Kasumi-1 (cell line): ENCODE results near the gene ZFYVE27.

ENCODE experiments used
- DNase-seq, 2 experiments: peaks; one replicate each; lab custom pipeline; 2025; lab: John Stamatoyannopoulos, UW

ZFYVE27 gene

DNA sequence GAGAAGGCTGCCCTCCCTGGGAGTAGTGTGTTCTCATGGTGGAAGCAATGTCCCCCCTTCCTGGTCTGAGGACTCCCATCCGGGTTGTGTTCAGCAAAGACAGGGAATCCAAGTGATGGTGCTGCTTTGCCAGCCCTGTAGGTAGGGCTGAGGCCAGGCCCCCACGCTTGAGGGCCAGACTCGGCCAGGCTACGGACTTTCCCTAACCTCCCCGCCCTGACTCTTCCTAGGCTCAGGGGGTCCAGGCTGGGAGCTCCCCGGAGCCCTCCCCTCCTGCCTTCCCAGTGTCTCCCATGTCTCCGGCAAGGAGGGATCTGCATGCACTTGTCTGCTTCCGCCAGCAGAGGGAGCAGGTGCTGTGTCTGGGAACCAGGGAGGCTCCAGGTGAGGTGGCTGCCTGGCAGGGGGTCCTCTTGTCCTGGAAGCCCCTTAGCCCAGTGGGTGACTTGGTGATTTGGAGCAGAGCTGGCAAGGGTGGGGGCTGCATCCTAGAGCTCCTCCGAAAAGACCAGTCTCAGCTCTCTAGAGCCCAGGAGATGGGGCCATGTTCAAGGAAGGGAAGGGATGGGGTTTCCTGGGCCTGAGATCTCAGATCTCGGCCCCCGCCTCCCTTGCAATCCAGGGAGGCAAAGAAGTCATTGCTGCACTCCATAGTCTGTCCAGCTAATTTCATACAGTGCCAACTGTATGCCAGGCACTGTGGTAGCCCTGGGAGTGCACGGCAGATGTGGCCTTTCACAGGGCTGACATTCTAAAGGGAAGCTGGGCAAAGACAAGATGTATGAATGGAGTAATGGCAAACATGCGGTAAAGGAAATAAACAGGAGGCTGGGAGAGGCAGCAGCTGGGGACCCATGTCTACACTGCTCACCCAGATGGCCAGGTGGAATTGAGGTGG lies 55.1 kb downstream of the ZFYVE27 start:
- peak; percentile 71 to 73 for DNase-seq

GRCh38 chr10:97795886-97796285 lies 59.0 kb downstream of the ZFYVE27 start:
- DNase-seq, result no peak

- DNase-seq, result no peak
Observed at GRCh38 chr10:97796651-97797050, 59.7 kb downstream of the ZFYVE27 start.

DNA sequence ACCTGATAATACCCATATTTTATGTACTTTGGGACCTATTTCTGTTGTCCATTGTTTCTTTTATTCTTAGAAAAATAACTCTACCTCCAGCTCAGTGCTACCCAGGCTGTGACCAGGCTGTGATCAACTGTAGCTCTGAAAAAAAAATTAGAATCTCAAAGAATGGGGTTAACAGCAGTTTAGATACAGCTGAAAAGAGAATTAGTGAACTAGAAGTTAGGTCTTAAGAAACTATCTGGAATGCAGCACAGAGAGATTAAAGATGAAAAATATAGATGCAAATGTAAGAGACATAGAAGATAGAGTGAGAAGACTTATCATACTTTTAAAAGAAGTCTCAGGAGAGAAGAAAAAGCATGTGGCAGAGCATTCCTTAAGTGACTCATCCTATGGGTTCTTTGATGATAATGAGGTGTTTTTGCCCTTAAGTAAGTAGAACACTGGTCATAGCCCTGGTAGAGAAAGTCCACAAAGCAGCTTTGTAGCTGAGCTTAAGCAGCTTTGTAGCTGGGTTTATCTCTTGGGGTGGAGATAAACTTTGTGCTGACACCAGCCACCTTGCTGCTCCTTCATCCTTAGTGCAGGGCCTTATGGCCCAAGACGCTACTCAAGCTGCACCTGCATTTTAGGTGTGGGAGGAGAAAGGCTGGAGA lies 62.2 kb downstream of the ZFYVE27 start:
- DNase-seq, result no peak

GRCh38 chr10:97800474-97800873 lies 63.5 kb downstream of the ZFYVE27 start:
- no peak for DNase-seq

GRCh38 chr10:97801422-97801821 lies 64.5 kb downstream of the ZFYVE27 start:
- DNase-seq, result no peak

DNA sequence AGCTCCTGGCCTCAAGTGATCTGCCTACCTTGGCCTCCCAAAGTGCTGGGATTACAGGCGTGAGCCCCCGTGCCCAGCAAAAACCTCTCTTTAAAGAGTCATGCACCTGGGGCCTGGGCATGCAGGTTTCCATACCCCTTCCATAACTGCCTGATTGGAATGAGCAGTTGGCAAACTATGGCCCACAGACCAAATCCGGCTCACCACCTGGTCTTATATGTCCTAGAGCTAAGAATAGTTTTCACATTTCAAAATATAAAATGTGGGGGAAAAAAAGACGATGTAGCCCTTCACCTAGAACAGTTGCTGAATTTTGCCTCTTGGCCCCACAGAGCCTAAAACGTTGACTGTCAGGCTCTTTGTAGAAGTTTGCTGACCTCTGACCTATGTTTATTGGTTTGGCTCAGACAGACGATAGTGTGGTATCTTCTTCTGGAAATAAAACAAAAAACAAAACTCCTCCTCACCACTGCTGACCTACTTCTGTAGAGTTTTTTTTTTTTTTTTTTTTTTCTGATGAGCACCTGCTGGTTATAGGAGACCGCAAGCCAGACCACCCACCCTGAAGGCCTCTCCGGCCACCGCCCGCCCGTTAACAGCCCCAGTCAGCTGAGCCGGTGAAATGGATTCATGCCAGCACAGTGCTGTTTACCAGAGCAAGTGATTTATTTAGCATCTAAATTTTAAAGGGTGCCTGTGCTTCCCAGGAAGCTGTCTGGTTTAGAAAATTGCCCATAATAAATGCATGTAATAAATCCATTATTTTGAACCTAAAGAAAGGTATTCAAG lies 68.4 kb downstream of the ZFYVE27 start:
- no peak for DNase-seq

- no peak for DNase-seq
Observed at GRCh38 chr10:97805949-97806348, 69.0 kb downstream of the ZFYVE27 start.

- DNase-seq, result no peak
Observed at GRCh38 chr10:97810446-97810845, 73.5 kb downstream of the ZFYVE27 start.
